Endometrial microvascular endothelial cells (primary cell): Measurements from ENCODE around the gene DBR1. TPM values are rescaled to one million over a fixed set of nuclear protein-coding genes. Genes with fewer than 3 reads are reported as not detected.

Experiments used
- in situ Hi-C: cut with HindIII; loops from 2 replicates; pipeline ENCODE4 v1.10.0; 2017; ENCODE audit warnings: low sequenced_read_pairs, low pct_unique_long_range_greater_than_20kb; ENCODE audit errors: inconsistent ontology term
- total RNA-seq: library from RNA; depleted of rRNA; stranded (reverse); fragments of >200 nt; gene quantifications from one replicate; pipeline ENCODE4 v1.2.3, GENCODE V29; 2015; ENCODE audit errors: inconsistent ontology term

The DBR1 gene, protein sequence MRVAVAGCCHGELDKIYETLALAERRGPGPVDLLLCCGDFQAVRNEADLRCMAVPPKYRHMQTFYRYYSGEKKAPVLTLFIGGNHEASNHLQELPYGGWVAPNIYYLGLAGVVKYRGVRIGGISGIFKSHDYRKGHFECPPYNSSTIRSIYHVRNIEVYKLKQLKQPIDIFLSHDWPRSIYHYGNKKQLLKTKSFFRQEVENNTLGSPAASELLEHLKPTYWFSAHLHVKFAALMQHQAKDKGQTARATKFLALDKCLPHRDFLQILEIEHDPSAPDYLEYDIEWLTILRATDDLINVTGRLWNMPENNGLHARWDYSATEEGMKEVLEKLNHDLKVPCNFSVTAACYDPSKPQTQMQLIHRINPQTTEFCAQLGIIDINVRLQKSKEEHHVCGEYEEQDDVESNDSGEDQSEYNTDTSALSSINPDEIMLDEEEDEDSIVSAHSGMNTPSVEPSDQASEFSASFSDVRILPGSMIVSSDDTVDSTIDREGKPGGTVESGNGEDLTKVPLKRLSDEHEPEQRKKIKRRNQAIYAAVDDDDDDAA
- 17.3 TPM for total RNA-seq

DNA sequence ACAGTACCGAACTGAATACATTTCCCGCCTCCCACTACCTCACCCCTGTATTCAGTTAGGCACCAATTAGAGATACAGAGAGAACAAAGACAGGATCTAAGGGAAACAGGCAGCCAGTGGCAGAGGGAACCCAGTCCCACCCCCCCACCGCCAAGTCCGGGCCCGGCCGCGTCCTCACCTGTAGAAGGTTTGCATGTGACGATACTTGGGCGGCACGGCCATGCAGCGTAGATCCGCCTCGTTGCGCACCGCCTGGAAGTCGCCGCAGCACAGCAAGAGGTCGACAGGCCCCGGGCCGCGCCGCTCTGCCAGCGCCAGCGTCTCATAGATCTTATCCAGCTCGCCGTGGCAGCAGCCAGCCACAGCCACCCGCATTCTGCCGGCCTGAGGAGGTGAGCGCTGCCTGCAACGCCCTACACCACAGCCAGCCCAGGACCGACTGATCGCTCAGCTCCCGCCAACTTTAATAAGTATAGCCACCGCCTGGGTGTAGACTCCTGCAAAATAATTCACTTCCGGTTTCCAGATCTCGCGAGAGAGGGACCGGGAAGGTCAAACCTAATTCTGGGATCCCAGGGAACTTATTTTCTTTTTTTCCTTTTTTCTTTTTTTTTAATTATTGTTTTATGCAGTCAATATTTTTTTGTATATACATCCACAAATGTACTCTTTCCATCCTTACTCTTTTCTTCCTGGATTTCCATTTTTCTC lies at the start of gene DBR1:
DBR1 (minus strand) TSS at position 501 of the 711 bp plus-strand sequence; CDS start at position 375, 126 bp downstream.
- in situ Hi-C loops, result no loop called here

DNA sequence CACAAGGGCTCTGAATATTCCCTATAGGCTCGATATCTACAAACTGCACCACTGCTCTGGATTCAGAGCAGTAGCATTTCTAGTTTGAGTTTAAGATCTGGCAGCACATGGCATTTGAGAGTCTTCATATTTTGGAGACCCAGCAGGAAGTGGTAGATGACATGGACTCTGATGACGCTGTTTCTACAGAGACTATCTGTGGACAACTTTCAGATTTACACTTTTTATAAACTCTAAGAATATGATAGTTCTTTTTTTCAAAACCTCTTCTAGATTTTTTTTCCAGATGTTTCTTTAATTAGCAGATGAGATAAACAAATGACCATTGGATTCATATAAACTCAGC lies 48.2 kb upstream of the DBR1 start:
- in situ Hi-C loops, result no loop called here

DNA sequence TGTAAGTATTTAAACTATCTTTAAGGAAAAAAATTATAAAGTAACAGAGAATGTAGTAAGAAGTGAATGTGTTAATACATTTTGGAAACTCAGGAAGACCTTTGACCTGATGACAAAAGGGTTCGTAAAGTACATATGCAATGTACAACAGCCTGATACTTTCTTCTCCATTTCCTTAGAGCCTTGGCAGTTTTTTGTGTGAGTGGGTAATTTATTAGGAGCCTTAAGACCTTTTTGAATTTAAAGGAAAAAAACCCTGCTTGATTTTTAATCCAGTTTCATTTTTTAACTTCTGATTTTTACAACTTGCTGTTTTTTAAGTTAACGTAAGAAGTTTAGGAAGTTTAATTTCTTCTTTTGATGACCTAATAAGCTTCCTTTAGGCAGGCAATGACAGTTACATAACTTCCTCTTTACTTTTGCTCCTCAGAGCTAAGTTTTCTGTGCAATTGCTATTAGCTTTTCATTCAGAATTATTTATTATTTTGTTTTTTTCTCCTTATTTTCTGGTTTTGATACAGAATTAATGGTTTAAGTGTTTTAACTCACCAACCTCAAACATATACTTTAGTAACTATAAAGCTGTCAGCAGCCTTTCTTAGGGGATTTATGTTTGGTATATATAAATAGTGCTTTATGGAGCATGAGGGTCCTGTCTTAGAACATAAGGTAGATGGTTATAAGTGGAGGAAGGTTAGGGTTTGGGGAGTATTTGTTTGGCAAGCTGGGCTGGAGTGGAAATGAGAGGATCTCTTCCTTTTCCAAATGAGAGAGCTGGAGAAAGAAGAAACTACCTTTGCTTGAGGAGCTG lies 47.6 kb upstream of the DBR1 start:
- in situ Hi-C loops, result no loop called here

DNA sequence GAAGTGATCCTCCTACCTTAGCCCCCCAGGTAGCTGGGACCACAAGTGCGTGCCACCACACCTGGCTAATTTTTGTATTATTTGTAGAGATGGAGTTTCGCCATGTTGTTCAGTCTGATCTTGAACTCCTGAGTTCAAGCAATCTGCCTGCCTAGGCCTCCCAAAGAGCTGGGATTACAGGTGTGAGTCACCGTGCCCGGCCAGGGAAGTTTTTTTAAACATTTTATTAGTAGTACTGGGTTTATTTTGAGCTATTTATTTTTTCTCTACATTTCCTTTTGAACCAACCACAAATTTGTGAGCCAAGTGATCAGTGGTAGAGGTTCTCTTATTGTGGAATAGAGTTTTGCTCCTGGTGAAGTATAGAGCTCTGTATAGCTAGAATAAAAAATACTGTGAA lies 46.1 kb upstream of the DBR1 start:
- in situ Hi-C loops, result no loop called here

DNA sequence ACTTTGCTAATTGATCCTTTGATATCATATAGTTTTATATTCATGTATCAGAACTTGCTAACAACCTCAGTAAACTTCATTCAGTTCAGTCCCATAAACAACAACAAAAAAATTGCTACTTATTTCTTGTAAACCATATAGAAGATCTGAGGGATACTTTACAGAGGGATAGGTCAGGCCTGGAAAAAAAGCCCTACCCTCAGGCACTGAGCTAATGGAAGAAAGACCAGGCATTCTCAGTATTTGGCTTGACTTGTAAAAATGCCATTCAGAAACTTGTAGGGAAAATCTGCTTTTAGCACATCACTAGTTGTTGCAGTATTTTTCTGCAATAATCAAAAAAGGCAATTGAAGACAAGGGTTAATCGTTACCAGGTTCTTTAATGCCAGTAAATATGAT lies 45.5 kb upstream of the DBR1 start:
- in situ Hi-C loops, result no loop called here

DNA sequence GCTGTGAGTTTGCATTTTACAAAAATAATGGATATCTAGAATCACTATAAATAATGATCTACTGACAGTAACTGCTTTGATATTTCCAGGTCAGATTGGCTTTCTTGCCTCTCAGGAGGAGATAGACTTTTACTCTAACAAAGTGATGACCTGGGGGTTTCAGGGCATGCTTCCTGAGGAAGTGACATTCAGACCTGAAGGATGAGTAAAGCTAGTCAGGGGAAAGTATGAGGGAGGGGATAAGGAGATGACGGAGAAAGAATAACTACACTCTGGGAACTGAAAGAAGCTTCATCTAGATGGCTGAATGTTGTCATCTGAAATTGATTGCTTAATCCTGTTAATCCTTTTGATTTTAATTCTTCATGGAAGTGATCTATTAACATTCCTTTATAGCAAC lies 44.5 kb upstream of the DBR1 start:
- in situ Hi-C loops, result no loop called here

DNA sequence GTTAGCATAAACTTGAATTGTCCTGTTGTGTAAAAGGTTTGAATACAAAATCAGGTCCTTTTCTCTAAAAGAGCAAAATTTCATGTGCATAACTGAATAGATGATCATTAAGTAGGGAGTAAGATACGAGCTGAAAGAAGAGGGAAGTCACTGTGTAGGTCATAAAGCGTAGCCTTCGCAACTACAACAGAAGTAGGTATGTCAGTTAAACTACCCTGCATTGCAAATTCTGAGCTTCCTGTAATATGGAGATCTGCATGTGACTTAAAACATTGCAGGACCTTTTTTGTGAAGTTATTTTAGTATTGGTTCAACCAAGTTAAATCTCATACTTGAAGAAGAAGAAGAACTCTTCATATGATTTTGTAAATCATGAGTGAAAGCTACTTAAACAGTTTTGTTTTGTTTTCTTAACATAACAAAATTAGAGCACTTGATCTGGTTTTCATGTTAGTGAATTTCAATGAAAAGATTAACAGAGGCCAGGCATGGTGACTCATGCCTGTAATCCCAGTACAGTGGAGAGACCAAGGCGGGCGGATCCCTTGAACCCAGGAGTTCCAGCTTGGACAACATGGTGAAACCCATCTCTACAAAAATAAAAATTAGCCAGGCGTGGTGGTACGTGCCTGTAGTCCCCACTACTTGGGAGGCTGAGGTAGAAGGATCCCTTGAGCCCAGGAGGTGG lies 38.8 kb upstream of the DBR1 start:
- in situ Hi-C loops, result no loop called here

DNA sequence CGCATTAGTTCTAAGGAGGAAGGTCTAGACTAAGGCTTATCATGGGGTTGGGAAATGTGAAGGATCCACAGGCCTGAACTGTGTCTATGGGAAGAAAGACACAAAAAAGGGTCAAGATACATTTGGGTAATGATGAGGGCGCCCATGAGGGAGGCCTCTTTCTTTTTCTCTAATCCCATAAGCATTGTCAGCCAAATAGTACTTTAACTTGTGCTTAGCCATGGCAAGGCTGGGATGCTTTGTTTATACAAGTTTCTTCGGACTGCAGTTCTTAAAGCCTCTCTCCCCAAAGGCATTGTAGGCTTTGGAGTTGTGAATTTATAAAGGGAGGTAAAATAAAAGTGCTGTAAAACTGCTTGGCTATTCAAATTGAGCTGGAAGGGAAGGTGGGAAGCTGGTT lies 35.8 kb upstream of the DBR1 start:
- in situ Hi-C loops, result no loop called here

DNA sequence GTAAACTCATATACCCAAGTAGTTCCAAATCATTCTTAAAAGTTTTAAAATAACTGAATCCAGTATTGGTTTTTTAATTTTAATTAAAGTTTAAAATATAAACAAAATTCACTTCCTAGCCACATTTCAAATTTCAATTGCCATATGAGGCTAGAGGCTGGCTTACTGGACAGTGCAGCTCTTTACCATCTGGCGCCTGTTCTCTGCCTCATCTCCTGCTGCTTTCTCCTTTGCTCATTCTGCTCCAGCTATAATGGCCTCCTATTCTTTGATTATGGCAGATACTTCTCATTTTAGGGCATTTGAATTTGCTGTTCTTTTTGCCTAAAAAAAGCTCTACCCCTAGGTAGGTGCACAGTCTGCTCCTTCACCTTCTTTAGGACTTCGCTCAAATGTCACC lies 31.5 kb upstream of the DBR1 start:
- in situ Hi-C loops, result no loop called here

DNA sequence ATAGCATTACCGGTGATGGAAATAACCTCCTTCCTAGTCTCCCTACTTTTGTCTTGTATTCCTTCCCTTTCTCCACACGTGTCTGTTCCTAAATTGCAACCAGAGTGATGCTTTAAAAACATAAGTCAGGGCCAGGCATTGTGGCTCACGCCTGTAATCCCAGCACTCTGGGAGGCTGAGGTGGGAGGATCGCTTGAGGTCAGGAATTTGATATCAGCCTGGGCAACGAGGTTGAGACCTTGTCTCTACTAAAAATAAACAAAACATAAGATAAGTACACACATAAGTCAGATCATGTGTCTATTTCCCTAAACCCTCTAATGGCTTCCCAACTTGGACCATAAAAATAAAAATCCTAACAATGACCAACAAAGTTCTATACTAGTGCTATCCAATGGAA lies 30.8 kb upstream of the DBR1 start:
- in situ Hi-C loops, result no loop called here

DNA sequence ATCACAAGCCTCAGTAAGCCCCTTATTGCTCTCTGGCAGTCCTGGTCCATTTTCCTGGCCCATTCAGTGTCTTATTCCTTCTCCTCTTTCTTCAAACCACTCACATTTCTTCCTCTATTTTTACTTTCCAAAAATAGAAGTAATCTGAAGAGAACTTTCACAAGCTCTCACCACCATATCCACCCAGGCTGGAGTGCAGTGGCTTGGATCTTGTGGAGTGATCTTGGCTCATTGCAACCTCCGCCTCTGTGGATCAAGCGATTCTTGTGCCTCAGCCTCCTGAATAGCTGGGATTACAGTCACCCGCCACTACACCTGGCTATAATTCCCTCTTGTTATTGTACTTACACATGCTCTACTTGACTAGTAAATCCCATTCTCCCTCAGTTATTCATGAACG lies 29.2 kb upstream of the DBR1 start:
- in situ Hi-C loops, result no loop called here

DNA sequence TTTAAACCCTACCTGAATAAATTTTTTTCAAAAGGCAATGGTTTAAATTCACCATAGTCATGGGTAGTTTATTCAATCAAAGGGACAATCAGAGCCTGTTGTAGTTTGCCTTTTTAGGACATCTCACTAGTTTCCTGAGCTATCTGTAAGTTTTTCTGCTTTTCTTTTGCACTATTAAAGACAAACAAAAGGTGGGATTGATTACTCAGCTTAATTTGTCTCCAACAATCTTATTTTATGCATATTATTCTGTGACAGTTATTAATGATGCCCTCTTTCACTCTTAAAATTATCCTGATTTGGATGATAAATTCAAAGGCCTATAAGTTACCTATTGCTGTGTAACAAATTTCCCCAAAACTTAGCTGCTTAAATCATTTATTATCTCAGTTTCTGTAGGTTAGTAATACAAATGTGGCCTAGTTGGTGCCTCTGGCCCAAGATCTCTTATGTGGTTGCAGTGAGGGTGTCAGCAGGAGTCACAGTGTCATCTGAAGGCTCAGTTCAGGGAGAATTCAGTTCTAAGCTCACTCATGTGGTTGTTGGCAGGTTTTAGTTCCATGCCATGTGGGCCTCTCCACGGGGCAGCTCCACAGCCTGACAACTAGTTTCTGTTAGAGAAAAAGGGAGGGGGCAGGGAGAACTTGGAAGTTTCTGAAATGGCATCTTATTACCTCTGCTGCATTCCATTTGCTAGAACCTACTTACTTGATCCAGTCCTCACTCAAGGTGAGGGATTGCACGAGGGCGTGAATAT lies 28.4 kb upstream of the DBR1 start:
- in situ Hi-C loops, result no loop called here

DNA sequence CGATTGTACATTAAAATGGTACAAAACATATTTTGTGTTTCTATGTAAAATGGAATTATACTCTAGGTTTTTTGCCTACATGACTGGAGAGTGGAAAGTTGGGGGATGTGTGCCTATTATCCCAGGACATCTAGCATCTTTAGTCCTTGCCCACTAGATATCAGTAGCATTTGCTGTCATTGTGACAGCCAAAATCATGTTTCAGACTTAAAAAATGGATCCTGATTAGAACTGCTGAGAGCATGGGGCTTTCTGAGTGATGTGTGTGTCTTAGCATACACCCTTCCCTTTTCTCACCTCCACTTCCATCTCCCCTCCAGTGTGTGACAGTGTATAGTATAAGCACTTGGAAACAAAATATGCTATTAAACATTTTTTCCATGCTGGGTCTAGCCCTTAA lies 25.7 kb upstream of the DBR1 start:
- in situ Hi-C loops, result no loop called here

DNA sequence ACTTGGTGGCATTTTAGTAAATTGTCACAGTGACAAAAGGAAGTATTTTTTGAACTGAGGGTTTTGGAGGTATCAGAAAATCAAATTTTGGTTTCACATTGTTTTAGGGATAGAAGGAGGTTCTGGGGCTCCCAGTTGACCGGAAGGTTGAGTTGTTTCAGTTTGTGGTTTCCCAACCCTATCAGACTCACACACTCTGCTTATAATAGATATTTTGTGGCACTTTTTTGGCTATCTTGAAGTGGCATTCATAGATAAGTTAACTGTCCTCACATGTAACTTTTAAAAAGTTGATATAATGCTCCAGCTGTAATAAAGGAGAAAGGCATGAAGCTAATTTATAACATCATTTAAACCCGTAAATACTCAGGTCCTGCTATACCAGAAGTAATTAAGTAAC lies 25.1 kb upstream of the DBR1 start:
- in situ Hi-C loops, result no loop called here

DNA sequence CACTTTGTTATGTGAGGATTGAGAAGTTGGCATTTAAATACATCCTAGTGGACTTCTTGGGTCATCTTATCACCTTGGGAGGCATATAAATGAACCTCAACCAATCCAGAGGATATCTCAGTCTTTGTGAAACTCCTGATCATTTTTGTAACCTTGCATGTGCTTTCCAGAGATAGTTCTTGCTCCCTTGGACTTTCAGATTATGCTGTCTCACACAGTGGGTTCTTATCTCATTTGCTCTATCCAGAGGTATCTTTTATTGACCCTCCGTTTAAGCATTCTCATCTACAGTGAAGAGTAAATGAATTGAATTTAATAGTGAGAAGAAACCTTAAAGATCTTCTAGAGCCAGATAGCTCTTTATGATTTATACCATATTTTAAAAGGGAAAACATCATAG lies 22.8 kb upstream of the DBR1 start:
- in situ Hi-C loops, result no loop called here

DNA sequence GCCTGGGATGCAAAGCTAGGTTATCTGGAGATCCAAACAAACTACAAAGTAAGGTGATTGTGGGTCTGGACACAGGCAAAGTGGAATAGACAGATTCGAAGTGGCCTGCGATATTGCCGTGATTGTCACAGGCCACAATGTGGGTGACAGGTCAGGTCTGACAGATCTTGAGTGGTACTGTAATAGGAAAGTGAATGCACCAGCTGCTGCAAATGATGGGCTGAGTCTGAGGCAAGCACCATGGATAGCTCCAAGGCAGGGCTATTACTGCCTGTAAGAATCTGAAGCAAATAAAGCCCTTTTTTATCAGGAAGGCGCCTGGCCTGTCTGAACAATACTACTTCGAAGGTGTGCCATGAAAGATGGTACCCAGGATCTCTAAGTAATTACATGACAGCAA lies 22.3 kb upstream of the DBR1 start:
- in situ Hi-C loops, result no loop called here

DNA sequence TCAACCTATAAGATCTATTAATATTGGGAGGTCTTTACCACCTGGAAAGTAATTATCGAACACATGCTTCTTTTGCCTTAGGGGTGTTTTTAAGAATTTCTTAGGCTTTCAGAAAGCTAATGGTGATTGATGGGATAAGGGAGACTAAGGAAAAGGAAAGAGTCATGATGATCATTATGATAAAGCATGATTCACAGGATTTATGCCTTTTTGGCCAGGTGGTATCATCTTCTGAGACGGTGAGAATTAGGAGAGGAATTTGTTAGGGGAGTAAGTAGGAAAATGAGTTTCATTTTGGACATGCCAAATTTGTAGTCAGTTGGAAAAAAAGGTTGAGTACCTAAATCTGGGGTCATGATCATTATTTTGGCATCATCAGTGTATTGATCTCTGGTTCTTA lies 21.3 kb upstream of the DBR1 start:
- in situ Hi-C loops, result no loop called here

DNA sequence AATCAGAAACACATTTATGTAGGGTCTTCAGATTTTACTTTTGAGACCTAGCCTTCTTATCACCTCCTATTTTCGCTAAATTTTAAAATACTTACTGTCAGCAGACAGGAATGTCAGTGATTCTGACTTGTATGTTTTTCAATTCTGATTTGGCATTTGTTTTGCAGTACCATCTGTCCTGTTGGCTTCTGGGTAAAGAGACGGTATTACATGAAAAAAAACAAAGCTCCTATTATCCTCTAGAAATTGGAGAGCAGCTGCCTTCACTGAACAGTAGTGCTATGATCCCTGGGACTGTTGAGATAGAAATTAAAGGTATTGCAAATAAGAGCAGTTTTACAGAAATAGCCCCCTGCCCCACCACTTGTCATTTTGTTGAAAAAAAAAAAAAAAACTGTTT lies 20.8 kb upstream of the DBR1 start:
- in situ Hi-C loops, result no loop called here
